CD4-positive, alpha-beta T cell treated with Interleukin-6 at 100 ng/mL for 8 hours (primary cell): ENCODE results near the gene GALK2.
"Not testable (repeated sequence)": the region's sequence is repeated elsewhere in the genome, so short reads cannot be mapped to it uniquely, and the experiment has no call there.

Source experiments
- DNase-seq: peaks from one replicate; pipeline ENCODE4 v3.0.0-alpha.2; 2020; ENCODE audit warnings: mixed read lengths, low spot score

Gene GALK2

DNA sequence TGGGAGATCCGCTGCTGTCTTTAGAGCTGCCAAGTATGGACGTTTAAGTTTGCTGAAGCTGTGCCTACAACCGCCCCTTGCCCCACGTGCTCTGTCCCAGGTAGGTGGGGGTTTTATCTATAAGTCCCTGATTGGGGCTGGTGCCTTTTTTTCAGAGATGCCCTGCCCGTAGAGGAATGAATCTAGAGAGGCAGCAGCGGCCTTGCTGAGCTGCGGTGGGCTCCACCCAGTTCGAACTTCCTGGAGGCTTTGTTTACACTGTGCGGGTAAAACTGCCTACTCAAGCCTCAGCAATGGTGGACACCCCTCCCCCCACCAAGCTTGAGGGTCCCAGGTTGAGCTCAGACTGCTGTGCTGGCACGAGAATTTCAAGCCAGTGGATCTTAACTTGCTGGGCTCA, 169.6 kb downstream of the GALK2 start:
- DNase-seq, result no peak

DNA sequence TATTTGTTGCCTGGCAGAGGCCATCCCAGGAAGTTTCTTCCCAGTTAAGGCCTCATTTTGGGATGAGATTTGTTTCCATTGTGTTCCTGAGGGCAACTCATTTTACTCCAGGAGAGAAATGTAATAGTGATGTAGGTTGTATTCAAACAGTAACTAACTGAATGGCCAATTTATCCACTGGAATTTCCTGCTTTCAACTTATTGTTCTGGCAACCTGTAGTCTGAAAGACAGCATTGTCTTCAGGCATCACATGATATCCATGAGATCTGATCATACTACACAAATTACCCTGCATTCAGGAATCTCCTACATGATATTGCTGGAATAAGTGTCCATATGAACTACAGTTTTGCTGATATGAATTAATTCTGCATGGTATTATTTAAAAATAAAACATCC, 173.5 kb downstream of the GALK2 start:
- DNase-seq, result no peak

DNA sequence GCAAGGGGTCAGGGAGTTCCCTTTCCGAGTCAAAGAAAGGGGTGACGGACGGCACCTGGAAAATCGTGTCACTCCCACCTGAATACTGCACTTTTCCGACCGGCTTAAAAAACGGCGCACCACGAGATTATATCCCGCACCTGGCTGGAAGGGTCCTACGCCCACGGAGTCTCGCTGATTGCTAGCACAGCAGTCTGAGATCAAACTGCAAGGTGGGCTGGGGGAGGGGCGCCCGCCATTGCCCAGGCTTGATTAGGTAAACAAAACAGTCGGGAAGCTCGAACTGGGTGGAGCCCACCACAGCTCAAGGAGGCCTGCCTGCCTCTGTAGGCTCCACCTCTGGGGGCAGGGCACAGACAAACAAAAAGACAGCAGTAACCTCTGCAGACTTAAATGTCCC, 184.4 kb downstream of the GALK2 start:
- not testable (repeated sequence) for DNase-seq

DNA sequence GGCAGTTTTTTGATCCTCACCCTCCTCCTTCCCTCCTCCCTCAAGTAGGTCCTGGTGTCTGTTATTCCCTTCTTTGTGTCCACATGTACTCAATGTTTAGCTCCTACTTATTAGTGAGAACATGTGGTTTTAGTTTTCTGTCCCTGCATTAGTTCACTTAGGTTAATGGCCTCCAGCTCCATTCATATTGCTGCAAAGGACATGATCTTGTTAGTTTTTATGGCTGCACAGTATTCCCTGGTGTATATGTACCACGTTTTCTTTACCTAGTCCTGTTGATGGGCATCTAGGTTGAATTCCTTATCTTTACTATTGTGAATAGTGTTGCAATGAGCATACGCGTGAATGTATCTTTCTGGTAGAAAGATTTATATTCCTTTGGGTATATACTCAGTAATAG, 191.3 kb downstream of the GALK2 start:
- DNase-seq, result no peak

DNA sequence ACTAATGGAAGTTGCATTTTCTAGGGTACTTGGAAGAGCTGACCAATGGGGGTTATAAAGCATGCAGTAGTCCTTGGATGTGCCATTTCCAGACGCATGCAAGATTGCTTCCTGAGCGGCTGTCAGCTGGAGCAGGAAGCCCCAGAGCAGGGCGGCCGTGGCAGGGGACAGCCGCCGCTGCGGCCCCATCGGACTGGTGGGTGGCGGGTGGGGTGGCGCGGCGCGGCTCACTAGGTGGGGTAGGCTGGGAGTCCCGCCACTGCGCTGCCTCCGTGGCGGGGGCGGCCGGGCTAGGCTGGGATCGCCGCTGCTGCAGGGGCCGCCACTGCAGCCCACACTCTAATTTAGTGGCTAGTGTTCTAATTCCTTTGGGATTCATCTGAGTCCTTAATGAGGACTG, 196.4 kb downstream of the GALK2 start:
- DNase-seq, result no peak

DNA sequence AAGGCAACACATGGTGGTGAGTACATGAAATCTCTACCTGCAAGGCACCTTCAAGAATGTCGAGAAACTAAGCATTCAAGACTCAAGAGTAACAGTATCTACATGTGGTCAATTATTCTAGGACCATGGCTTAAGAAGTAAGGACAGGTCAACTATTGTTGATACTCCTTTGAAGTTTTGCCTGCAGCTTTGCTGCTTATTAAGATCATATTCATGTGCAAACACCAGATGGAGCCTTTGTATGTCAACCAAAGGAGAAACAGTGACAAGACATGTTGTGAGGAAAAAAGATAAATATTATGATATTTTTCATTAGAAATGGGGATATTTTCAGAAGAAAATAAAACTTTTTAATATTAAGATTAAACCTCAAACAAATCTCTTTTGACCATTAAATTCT, 200.7 kb downstream of the GALK2 start:
- no peak for DNase-seq

DNA sequence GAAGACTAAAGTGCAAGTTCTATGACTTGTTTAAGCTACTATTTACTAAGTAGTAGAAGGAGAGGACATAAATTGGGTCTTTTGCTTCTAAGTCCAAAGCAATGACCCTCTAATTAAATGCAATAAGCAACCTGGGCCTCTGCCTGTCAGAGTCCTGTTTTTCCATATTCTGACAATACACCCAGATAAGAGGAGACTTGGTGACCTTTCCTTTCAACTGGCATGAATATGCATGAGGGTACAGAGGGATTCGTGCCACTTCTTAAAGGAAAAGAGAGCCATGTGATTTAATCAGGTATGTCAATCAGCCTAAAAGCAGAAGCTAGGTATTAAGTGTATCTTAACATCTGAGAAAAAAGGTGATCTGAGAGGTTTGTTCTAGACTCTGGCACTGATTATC, 202.3 kb downstream of the GALK2 start:
- no peak for DNase-seq

DNA sequence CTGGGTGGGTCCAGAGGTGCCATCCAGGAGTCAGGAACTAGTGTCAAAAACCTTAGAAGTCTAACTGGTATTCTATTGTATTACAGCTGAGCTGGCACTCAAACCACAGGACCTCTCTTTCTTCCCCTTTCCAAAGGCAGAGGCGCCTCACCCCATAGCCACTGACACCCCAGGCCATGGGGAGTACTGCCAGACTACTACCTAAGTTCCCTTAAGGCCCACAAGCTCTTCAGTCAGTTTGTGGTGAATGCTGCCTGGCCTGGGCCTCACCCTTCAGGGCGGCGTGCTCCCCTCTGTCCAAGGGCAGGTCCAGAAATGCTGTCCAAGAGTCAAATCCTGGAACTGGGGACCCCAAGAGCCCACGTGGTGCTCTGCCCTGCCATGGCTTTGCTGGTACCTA, 209.9 kb downstream of the GALK2 start:
- DNase-seq, result no peak

DNA sequence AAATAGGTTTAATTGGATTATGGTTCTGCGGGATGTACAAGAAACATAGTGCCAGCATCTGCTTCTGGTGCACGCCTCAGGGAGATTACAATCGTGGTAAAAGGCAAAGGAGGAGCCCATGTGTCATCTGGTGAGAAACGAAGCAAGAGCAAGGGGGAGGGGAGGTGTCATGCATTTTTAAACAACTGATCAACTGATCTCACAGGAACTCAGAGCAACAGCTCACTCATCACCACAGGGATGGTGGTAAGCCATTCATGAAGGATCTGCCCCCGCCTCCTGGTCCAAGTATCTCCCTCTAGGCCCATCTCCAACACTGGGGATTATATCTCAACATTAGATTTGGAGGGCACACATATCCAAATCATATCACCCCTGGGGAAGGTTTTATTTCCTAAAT, 210.9 kb downstream of the GALK2 start:
- DNase-seq, result no peak
